K562 (cell line): Measurements from ENCODE around the gene SLC39A13. TPM values are rescaled to one million over a fixed set of nuclear protein-coding genes. Genes with fewer than 3 reads are reported as not detected.
A peak's percentile ranks its signal among the peaks of the same experiment; 100 is the strongest.

Experiments
- ARHGAP35 ChIP-seq: fragments of 450-650 bp; IDR thresholded peaks from 2 replicates; pipeline ENCODE4 v1.6.1; 2018; ENCODE audit not compliant: partially characterized antibody
- BHLHE40 ChIP-seq: IDR thresholded peaks from 2 replicates; pipeline ENCODE4 v1.6.1; 2011; ENCODE audit warnings: low read length, improper control_type of control experiment
- CREB1 ChIP-seq, 2 experiments: sonication (generic) in 1 of 2; formaldehyde crosslinking in 1 of 2; IDR thresholded peaks; 2 replicates each; pipeline versions ENCODE4 v1.6.1 to v1.8.0; 2012 to 2022; ENCODE audit warnings: inconsistent platforms in 1 of 2, mild to moderate bottlenecking in 1 of 2, missing genetic modification reagents in 1 of 2, moderate library complexity in 1 of 2
- EWSR1 ChIP-seq: fragments of 450-650 bp; IDR thresholded peaks from 2 replicates; pipeline ENCODE4 v1.6.1; 2018; ENCODE audit warnings: borderline replicate concordance, mild to moderate bottlenecking, low read depth, moderate library complexity; ENCODE audit not compliant: partially characterized antibody
- HDAC1 ChIP-seq, 2 experiments: fragments of 450-650 bp; IDR thresholded peaks; 2 replicates each; pipeline ENCODE4 v1.6.1; 2016 to 2017; ENCODE audit warnings: inconsistent platforms in 1 of 2, mild to moderate bottlenecking in 1 of 2, moderate library complexity in 1 of 2
- MEIS2 ChIP-seq: fragments of 450-650 bp; IDR thresholded peaks from 2 replicates; pipeline ENCODE4 v1.6.1; 2014; ENCODE audit warnings: mild to moderate bottlenecking; ENCODE audit not compliant: partially characterized antibody
- NFIX ChIP-seq: fragments of 250-450 bp; sonication (Bioruptor Pico); IDR thresholded peaks from 2 replicates; pipeline ENCODE4 v1.4.0; 2020; ENCODE audit warnings: low read depth, mild to moderate bottlenecking, moderate library complexity
- PATZ1 ChIP-seq: fragments of 250-450 bp; sonication (Bioruptor Pico); IDR thresholded peaks from 2 replicates; pipeline ENCODE4 v1.5.0; 2020; ENCODE audit warnings: mild to moderate bottlenecking, borderline replicate concordance
- PHB ChIP-seq: fragments of 250-450 bp; sonication (Bioruptor Pico); IDR thresholded peaks from 2 replicates; pipeline ENCODE4 v1.5.0; 2021
- PTRF ChIP-seq: fragments of 450-650 bp; IDR thresholded peaks from 2 replicates; pipeline ENCODE4 v1.6.1; 2016; ENCODE audit warnings: mild to moderate bottlenecking, missing genetic modification characterization, missing compliant biosample characterization
- SOX6 ChIP-seq: fragments of 450-650 bp; IDR thresholded peaks from 2 replicates; pipeline ENCODE4 v1.6.1; 2014; ENCODE audit warnings: mild to moderate bottlenecking
- SP2 ChIP-seq: IDR thresholded peaks from 2 replicates; pipeline ENCODE4 v1.6.1; 2011; ENCODE audit warnings: mild to moderate bottlenecking, low read depth, low read length, moderate library complexity; ENCODE audit not compliant: poor library complexity, severe bottlenecking; ENCODE audit errors: extremely low read depth
- SRSF1 ChIP-seq: fragments of 200-400 bp; formaldehyde crosslinking; IDR thresholded peaks from 2 replicates; pipeline ENCODE4 v1.6.1; 2017; ENCODE audit warnings: mild to moderate bottlenecking, low read depth, low read length, moderate library complexity
- STAT5A ChIP-seq: IDR thresholded peaks from 2 replicates; pipeline ENCODE4 v1.6.1; 2012; ENCODE audit warnings: low read length, inconsistent platforms, borderline replicate concordance
- ZBTB8A ChIP-seq: fragments of 450-650 bp; IDR thresholded peaks from 2 replicates; pipeline ENCODE4 v1.6.1; 2018; ENCODE audit warnings: mild to moderate bottlenecking, moderate library complexity; ENCODE audit not compliant: partially characterized antibody
- ZEB2 ChIP-seq: fragments of 450-650 bp; IDR thresholded peaks from 2 replicates; pipeline ENCODE4 v1.6.1; 2016
- ZNF347 ChIP-seq: fragments of 450-650 bp; formaldehyde crosslinking; IDR thresholded peaks from 2 replicates; pipeline ENCODE4 v1.4.0; 2020; ENCODE audit warnings: low read depth, mild to moderate bottlenecking, moderate library complexity
- ZNF431 ChIP-seq: sonication (generic); formaldehyde crosslinking; IDR thresholded peaks from 2 replicates; pipeline ENCODE4 v1.8.0; 2022; ENCODE audit warnings: mild to moderate bottlenecking, missing genetic modification reagents
- ZNF507 ChIP-seq: conservative IDR thresholded peaks from 2 replicates; pipeline ENCODE4 v1.6.1; 2017; ENCODE audit warnings: missing genetic modification characterization, missing compliant biosample characterization
- ZNF583 ChIP-seq: fragments of 250-450 bp; sonication (Bioruptor Pico); IDR thresholded peaks from 2 replicates; pipeline ENCODE4 v1.4.0; 2020
- polyA plus RNA-seq, 8 experiments: library from polyadenylated mRNA; depleted of rRNA in 4 of 8; stranded (reverse) in 5 of 8; unstranded in 3 of 8; fragments of >200 nt; fragmentation: Nextera tagmentation in 2 of 8; fragmentation: Illumina TruSeq in 1 of 8; extraction: Ambion mirVana in 2 of 8; extraction: Trizol in 1 of 8; gene quantifications; 2 replicates each; pipeline versions ENCODE4 v1.2.1 to v1.2.3, GENCODE V29; 2011 to 2014; ENCODE audit warnings: inconsistent platforms in 1 of 8, missing spikeins in 1 of 8
- total RNA-seq, 7 experiments: library from RNA; depleted of rRNA in 6 of 7; stranded (reverse); fragments of >200 nt in 6 of 7; fragmentation: Illumina TruSeq in 2 of 7; extraction: Trizol in 2 of 7; gene quantifications; 2 replicates each; pipeline versions ENCODE4 v1.2.1 to v1.2.3, GENCODE V29; 2011 to 2021; ENCODE audit warnings: low replicate concordance in 1 of 7
- TF ChIP-seq, protein P1 (sequence below): fragments of 150-350 bp; conservative IDR thresholded peaks from 2 replicates; pipeline ENCODE4 v1.6.1; 2014; ENCODE audit warnings: low read length
- TF ChIP-seq, protein P2 (sequence below): sonication (generic); formaldehyde crosslinking; IDR thresholded peaks from 2 replicates; pipeline ENCODE4 v1.8.1; 2023; ENCODE audit warnings: mild to moderate bottlenecking, missing genetic modification reagents

Gene SLC39A13
- total and polyA plus RNA-seq, 9 of the 15 experiments (the other 6 are each of a cell fraction or from before 2014, with no cell fraction given): 0.17 to 15.9 (median 3.2) TPM

GRCh38 chr11:47426062-47426956, 17.9 kb downstream of the SLC39A13 start, which contains the start of gene PSMC3 (continued):
- no peak for TF ChIP-seq PATZ1
- TF ChIP-seq, protein P1, sequence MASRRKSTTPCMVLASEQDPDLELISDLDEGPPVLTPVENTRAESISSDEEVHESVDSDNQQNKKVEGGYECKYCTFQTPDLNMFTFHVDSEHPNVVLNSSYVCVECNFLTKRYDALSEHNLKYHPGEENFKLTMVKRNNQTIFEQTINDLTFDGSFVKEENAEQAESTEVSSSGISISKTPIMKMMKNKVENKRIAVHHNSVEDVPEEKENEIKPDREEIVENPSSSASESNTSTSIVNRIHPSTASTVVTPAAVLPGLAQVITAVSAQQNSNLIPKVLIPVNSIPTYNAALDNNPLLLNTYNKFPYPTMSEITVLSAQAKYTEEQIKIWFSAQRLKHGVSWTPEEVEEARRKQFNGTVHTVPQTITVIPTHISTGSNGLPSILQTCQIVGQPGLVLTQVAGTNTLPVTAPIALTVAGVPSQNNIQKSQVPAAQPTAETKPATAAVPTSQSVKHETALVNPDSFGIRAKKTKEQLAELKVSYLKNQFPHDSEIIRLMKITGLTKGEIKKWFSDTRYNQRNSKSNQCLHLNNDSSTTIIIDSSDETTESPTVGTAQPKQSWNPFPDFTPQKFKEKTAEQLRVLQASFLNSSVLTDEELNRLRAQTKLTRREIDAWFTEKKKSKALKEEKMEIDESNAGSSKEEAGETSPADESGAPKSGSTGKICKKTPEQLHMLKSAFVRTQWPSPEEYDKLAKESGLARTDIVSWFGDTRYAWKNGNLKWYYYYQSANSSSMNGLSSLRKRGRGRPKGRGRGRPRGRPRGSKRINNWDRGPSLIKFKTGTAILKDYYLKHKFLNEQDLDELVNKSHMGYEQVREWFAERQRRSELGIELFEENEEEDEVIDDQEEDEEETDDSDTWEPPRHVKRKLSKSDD: no peak
- peak; percentile 80 for TF ChIP-seq BHLHE40
- TF ChIP-seq ARHGAP35: peak; percentile 14
- TF ChIP-seq ZEB2: peak; percentile 100
- no peak for TF ChIP-seq PHB (CRISPR knock-in tag)
- TF ChIP-seq ZNF431: no peak
- TF ChIP-seq HDAC1 (IDR thresholded peaks at IDR 0.05): peak in 1 of 2 experiments; percentile 82; a peak in 2 of 4 replicates
- TF ChIP-seq ZNF507 (tag): no peak
- no peak for TF ChIP-seq EWSR1
- TF ChIP-seq STAT5A: no peak
- TF ChIP-seq, protein P2, sequence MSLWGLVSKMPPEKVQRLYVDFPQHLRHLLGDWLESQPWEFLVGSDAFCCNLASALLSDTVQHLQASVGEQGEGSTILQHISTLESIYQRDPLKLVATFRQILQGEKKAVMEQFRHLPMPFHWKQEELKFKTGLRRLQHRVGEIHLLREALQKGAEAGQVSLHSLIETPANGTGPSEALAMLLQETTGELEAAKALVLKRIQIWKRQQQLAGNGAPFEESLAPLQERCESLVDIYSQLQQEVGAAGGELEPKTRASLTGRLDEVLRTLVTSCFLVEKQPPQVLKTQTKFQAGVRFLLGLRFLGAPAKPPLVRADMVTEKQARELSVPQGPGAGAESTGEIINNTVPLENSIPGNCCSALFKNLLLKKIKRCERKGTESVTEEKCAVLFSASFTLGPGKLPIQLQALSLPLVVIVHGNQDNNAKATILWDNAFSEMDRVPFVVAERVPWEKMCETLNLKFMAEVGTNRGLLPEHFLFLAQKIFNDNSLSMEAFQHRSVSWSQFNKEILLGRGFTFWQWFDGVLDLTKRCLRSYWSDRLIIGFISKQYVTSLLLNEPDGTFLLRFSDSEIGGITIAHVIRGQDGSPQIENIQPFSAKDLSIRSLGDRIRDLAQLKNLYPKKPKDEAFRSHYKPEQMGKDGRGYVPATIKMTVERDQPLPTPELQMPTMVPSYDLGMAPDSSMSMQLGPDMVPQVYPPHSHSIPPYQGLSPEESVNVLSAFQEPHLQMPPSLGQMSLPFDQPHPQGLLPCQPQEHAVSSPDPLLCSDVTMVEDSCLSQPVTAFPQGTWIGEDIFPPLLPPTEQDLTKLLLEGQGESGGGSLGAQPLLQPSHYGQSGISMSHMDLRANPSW (CRISPR knock-in tag): no peak
- TF ChIP-seq ZBTB8A: no peak
- TF ChIP-seq ZNF583 (CRISPR knock-in tag): no peak
- TF ChIP-seq ZNF347 (CRISPR knock-in tag): no peak
- TF ChIP-seq SP2: peak; percentile 50
- no peak for TF ChIP-seq PTRF (tag)
- TF ChIP-seq MEIS2: no peak
- peak; percentile 89 for TF ChIP-seq SOX6
- no peak for TF ChIP-seq SRSF1
- TF ChIP-seq CREB1 (IDR thresholded peaks at IDR 0.05): peak; percentile 47; the same call in 1 of the 2 replicates
- peak; percentile 76 for TF ChIP-seq CREB1 (CRISPR knock-in tag; IDR thresholded peaks at IDR 0.05)
- TF ChIP-seq NFIX (CRISPR knock-in tag): no peak
